Mesodermal cell (in vitro differentiated cells): ENCODE measurements around the gene ELMO1.

Experiments
- H3K27ac ChIP-seq: 2 replicates; pipeline ENCODE4 v1.7.0; 2013; ENCODE audit warnings: mild to moderate bottlenecking, low read depth, low read length, moderate library complexity; ENCODE audit not compliant: severe bottlenecking
- H3K36me3 ChIP-seq: 2 replicates; pipeline ENCODE4 v1.7.1; 2013; ENCODE audit warnings: mild to moderate bottlenecking, low read length, moderate library complexity; ENCODE audit not compliant: control insufficient read depth, insufficient read depth
- H3K4me1 ChIP-seq: one replicate; pipeline ENCODE4 v1.7.1; 2013; ENCODE audit warnings: mild to moderate bottlenecking, low read length; ENCODE audit not compliant: insufficient read depth, control insufficient read depth, poor library complexity, severe bottlenecking
- H3K4me3 ChIP-seq: 2 replicates; pipeline ENCODE4 v1.7.0; 2013; ENCODE audit warnings: low read length, control low read depth, mild to moderate bottlenecking; ENCODE audit not compliant: insufficient read depth, poor library complexity, severe bottlenecking; ENCODE audit errors: extremely low read depth
- H3K9me3 ChIP-seq: 2 replicates; pipeline ENCODE4 v1.7.1; 2013; ENCODE audit warnings: mild to moderate bottlenecking, low read length, moderate library complexity; ENCODE audit not compliant: control insufficient read depth
- WGBS, 2 experiments: methylation state at CpG; one replicate each; pipeline ENCODE4 v1.1.5; 2013; ENCODE audit warnings: missing lambda C conversion rate in 2 of 2; ENCODE audit not compliant: insufficient coverage in 2 of 2; 5-methylcytosine and 5-hydroxymethylcytosine counted together

ELMO1 gene

GRCh38 chr7:37484426-37485073 is 35.9 kb upstream of the ELMO1 start:
- Histone ChIP-seq H3K4me3 (no peak overlapping the region), H3K36me3 (no peaks in the 10 kb centered on the region), H3K9me3 (peaks cover 9% of the 10 kb centered on the region), H3K27ac (no peak overlapping the region), H3K4me1 (no peaks in the 10 kb centered on the region)
- WGBS, 2 experiments: 90 to 95% methylated on average over 4 of the region's 6 CpGs

GRCh38 chr7:37483627-37484026 is 35.0 kb upstream of the ELMO1 start:
- H3K27ac ChIP-seq: no peak overlapping the region
- WGBS, 2 experiments: 83% methylated on average over 2 of the region's 3 CpGs; no CpG with 5 or more reads in 1 of the 2 experiments
- no peaks in the 10 kb centered on the region for H3K4me1 ChIP-seq

DNA sequence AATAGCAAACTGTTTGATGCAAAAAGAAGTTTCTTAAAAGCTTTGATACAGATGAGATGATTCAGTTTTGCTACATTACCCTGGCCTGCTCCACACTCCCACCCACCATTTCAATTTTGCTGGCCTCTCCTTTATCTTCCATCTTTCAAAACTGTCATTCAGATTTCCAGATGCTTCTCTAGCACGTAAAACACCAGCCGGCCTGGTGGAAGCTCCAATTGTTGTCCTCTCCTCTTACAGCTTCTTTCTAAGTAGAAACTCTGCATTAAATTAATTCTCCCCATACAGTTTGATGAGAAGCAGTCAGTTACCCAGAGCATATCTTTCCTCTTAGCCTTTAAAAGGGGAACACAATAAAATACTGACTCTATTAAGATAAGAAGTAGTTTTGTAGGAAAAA is 34.3 kb upstream of the ELMO1 start:
- peaks cover 1% of the 10 kb centered on the region for H3K9me3 ChIP-seq
- H3K4me3 ChIP-seq: no peak overlapping the region
- 67 to 88% methylated on average over 2 of the region's 2 CpGs for WGBS, 2 experiments
- H3K4me1 ChIP-seq: no peaks in the 10 kb centered on the region
- no peak overlapping the region for H3K27ac ChIP-seq
- H3K36me3 ChIP-seq: no peaks in the 10 kb centered on the region

More at GRCh38 chr7:37483627-37484026, 35.0 kb upstream of the ELMO1 start:
- Histone ChIP-seq H3K9me3 (peaks cover 8% of the 10 kb centered on the region), H3K36me3 (no peaks in the 10 kb centered on the region), H3K4me3 (no peak overlapping the region)

GRCh38 chr7:37482505-37482904 is 33.8 kb upstream of the ELMO1 start:
- no peaks in the 10 kb centered on the region for H3K36me3 ChIP-seq
- WGBS, 2 experiments: 100% methylated on average over 1 of the region's 1 CpG
- H3K27ac ChIP-seq: no peak overlapping the region
- H3K9me3 ChIP-seq: no peaks in the 10 kb centered on the region
- H3K4me1 ChIP-seq: no peaks in the 10 kb centered on the region
- H3K4me3 ChIP-seq: no peak overlapping the region

DNA sequence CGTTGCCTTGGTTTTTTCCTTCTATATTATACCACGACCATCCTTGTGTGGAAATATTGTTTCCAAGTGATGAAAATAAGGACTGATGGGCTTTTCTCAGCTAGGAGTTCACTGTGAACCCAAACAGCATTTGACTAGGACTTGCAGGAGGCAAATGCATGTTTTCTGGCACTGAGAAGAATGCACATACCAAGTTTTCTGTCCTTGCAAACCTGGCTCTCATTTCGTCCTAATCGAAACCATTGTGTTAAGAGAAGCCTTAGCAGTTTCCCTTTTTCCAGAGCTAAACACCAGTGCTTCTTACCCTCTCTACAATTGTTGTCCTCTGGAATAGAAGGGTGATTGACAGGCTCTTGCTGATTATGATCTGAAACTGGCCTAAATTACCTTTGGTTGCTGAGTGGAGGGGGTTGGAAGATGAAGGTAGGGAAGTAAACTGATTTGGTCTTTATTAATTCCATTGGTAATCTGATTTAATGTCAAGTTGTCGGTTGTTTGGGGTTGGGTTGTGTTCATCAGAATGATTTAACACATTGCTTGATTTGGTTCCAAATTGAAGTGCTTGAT is 33.1 kb upstream of the ELMO1 start:
- no peaks in the 10 kb centered on the region for H3K36me3 ChIP-seq
- WGBS, 2 experiments: 77 to 100% methylated on average over 2 of the region's 5 CpGs
- no peaks in the 10 kb centered on the region for H3K9me3 ChIP-seq
- no peaks in the 10 kb centered on the region for H3K4me1 ChIP-seq
- no peak overlapping the region for H3K4me3 ChIP-seq
- H3K27ac ChIP-seq: no peak overlapping the region

- Histone ChIP-seq H3K36me3 (no peaks in the 10 kb centered on the region), H3K9me3 (no peaks in the 10 kb centered on the region), H3K27ac (no peak overlapping the region), H3K4me1 (no peaks in the 10 kb centered on the region), H3K4me3 (no peak overlapping the region)
- WGBS, 2 experiments: 88% methylated on average over 5 of the region's 5 CpGs
Observed at GRCh38 chr7:37481154-37481553, 32.5 kb upstream of the ELMO1 start.

GRCh38 chr7:37480041-37481031 is 31.7 kb upstream of the ELMO1 start:
- no peaks in the 10 kb centered on the region for H3K4me1 ChIP-seq
- no peak overlapping the region for H3K4me3 ChIP-seq
- no peaks in the 10 kb centered on the region for H3K36me3 ChIP-seq
- no peaks in the 10 kb centered on the region for H3K9me3 ChIP-seq
- H3K27ac ChIP-seq: no peak overlapping the region
- WGBS, 2 experiments: 81 to 88% methylated on average over 7 to 9 of the region's 11 CpGs

GRCh38 chr7:37476881-37477450 is 28.3 kb upstream of the ELMO1 start:
- H3K36me3 ChIP-seq: no peaks in the 10 kb centered on the region

GRCh38 chr7:37476428-37476827 is 27.8 kb upstream of the ELMO1 start:
- Histone ChIP-seq H3K4me1 (no peaks in the 10 kb centered on the region), H3K27ac (no peak overlapping the region), H3K36me3 (no peaks in the 10 kb centered on the region), H3K9me3 (no peaks in the 10 kb centered on the region), H3K4me3 (no peak overlapping the region)
- no CpG with 5 or more reads among the region's 1 CpG for WGBS, 2 experiments

More at GRCh38 chr7:37476881-37477450, 28.3 kb upstream of the ELMO1 start:
- H3K4me1 ChIP-seq: no peaks in the 10 kb centered on the region
- H3K4me3 ChIP-seq: no peak overlapping the region
- WGBS, 2 experiments: 89 to 100% methylated on average over 3 of the region's 4 CpGs
- H3K27ac ChIP-seq: no peak overlapping the region
- no peaks in the 10 kb centered on the region for H3K9me3 ChIP-seq

GRCh38 chr7:37475646-37476045 is 27.0 kb upstream of the ELMO1 start:
- Histone ChIP-seq H3K4me1 (no peaks in the 10 kb centered on the region), H3K4me3 (no peak overlapping the region), H3K27ac (no peak overlapping the region), H3K9me3 (no peaks in the 10 kb centered on the region), H3K36me3 (no peaks in the 10 kb centered on the region)
- 92 to 100% methylated on average over 1 to 2 of the region's 4 CpGs for WGBS, 2 experiments
